ENCODE results near the gene ALG13.
"Not testable (repeated sequence)": the region's sequence is repeated elsewhere in the genome, so short reads cannot be mapped to it uniquely, and the experiment has no call there.

The ALG13 gene

DNA sequence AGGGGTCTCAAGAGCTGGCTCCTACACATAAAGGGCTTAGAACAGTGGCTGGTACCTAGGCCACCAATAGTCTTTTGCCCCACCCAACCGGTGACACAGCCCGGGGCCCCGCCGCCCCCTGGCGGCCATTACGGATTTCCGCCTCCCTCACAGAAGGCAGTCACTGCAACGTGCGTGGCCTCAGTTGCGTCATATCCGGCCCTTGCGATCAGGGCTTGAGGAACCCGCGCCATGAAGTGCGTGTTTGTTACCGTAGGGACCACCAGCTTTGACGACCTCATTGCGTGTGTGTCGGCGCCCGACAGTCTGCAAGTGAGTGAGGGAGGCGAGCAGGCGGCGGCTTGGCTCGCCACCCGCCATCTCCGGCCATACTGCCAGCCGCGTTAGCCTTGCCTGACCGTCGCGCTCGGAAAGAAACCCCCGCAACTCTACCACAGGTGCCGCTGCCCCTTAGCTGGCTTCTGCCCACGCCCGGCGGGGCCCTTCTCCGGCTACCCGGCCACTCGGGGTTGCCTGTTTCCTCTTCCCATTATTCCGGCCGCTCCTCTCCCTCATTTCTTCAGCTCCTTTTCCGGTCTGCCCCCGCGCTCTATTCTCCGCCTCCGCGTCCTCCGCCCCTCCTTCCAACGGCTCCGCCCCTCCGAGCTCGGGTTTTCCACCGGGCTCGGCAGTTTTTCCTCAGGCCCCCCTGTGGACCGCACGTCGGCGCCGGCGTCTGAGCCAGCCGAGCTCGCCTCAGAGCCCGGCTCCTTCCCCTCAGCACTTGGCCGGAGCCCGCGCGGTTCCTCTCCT lies at the start of gene ALG13:
ALG13 (plus strand) TSS at position 183 of the 792 bp plus-strand sequence; CDS start at position 232, 49 bp downstream.
- peak; percentile 90 for DNase-seq

DNA sequence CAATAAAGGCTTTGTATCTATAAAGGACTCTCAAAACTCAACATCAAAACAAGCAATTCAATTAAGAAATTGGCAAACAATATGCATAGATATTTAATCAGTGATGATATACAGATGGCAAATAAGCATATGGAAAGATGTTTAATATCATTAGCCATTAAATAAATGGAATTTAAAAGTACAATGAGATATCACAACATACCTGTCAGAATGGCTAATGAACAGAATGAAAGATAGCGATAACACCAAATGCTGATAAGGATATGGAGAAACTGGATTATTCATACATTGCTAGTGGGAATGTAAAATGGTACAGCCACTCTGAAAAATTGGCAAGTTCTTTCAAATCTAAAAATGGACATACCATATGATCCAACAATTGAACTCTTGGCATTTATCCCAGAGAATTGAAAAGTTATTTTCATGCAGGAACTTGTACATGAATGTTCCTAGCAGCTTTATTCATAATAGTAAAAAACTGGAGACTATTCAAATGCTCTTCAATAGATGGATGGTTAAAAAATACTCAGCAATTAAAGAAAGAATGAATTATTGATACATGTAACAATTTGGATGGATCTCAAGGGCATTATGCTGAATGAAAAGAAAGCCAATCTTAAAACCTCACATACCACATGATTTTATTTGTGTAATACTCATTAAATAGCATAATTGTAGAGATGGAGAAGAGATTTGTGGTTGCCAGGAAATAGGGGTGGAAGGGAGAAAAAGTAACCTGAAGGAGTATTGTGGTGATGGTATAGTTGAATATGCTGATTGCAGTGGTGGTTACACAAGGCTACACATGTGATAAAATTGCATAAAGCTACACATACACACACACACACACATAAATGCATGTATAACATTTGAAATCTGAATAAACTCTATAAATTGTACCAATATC lies 45.9 kb upstream of the ALG13 start:
- DNase-seq: no peak

DNA sequence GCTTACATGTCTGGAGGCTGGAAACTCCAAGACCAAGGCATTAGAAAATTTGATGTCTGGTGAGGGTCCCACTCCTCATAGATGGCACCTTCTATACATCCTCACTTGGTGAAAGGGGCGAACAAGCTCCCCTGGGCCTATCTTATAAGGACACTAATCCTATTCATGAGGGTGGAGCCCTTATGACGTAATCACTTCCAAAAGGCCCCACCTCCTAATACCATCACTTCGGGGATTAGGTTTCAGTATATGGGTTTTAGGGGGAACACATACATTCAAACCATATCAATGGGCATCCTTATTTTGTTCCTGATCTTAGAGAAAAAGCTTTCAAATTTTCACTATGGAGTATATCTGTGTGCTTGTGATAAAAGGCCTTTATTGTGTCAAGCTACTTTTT lies 39.0 kb upstream of the ALG13 start:
- DNase-seq: no peak

DNA sequence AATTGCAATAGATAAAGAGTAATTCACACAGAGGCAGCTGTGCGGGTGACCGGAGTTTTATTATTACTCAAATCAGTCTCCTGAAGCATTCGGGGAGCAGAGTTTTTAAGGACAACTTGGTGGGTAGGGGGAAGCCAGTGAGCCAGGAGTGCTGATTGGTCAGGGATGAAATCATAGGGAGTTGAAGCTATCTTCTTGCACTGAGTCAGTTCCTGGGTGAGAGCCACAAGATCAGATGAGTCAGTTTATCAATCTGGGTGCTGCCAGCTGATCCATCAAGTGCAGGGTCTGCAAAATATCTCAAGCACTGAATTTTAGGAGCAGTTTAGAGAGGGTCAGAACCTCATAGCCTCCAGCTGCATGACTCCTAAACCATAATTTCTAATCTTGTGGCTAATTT lies 35.8 kb upstream of the ALG13 start:
- not testable (repeated sequence) for DNase-seq

DNA sequence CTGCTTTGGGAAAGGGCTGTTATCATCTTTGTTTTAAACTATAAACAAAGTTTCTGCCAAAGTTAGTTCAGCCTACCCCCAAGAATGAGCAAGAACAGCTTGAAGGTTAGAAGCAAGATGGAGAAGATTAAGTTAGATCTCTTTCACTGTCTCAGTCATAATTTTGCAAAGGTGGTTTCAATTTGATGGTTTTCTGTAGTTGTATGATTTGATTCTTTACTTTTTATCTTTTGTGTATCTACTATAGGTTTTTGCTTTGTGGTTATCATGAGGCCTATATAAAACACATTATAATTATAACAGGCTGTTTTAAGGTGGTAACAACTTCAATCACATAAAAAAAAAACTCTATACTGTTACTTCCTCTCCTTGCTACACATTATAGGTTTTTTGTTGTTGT lies 35.4 kb upstream of the ALG13 start:
- no peak for DNase-seq

DNA sequence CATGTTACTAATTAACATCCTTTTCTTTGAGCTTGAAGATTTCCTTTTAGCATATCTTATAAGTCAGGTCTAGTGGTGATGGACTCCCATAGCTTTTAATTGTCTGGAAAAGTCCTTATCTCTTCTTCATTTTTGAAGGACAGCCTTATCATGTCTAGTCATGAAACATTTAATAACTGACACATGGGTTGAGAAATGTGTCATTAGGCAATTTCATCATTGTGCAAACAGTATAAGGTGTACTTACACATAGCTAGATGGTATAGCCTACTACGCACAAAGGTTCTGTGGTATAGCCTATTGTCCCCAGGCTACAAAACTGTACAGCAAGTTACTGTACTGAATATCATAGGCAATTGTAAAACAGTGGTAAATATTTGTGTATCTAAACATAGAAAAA lies 34.5 kb upstream of the ALG13 start:
- no peak for DNase-seq

DNA sequence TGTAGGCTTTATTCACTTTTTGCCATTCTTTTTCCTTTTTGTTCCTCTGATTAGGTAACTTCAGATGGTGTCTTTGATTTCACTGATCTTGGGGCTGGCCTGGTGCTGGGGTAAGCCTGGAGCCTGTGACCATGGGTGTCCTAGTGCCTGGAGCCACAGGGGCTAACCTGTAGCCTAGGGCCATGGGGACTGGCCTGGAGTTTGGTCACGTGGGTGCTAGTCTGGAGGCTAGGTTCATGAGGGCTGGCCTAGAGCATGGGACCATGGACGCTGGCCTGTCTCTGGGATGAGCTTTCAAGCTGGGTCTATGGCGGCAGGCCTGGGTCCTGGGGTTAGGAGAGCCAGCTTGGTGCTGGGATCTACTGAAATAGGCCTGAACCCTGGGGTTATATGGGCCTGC lies 32.2 kb upstream of the ALG13 start:
- DNase-seq: no peak

DNA sequence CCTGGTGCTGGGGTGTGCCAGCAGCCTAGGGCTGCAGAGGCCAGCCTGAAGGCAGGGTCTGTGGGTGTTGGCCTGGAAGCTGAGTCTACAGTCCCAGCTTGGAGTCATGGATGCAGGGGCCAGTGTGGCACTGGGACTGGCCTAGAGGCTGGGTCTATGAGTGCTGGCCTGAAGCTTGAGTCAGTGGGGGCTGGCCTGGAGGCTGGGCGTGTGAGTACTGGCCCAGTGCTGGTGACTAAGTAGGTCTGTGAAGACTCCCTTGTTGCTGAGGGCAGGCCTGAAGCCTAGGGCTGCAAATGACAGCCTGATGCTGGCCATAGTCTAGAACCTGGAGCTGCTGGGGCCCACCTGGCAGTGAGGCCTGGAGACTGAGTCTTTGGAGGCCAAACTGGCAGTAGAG lies 31.3 kb upstream of the ALG13 start:
- no peak for DNase-seq

DNA sequence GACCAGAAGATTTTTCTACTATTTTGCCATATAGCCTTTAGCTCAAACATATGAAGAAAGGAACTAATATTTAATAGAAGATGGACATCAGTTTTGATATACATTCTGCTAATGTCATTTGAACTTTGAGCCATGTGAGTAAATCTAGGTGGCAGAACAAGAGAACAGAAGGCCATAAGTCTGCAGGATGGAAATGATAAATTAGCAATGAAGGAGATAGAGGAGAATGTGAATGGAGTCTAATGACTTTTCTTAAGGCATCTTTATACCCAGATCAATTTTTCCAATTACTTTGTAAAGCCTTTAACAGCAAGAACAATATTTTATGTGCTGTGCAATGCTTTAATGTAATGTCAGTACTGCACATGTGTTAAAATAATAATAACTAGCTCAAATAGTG lies 30.1 kb upstream of the ALG13 start:
- DNase-seq: no peak

DNA sequence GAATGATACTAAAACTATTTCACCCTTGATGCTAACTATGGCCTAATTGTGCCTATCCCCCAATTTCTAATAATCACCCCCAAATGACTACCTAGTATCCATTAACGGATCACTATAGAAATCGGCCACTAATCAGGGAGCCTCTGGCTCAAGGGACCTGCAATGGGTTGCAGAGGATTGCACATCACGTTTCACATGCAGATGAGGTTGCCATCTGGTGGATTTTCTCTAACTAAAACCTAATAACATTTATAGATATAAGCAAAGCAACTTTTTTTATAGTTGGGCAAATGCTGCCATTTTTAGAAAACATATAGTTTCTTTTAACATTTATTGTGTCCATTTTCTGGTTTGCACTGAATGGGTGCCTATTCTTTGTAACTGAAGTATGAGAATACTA lies 28.3 kb upstream of the ALG13 start:
- no peak for DNase-seq

DNA sequence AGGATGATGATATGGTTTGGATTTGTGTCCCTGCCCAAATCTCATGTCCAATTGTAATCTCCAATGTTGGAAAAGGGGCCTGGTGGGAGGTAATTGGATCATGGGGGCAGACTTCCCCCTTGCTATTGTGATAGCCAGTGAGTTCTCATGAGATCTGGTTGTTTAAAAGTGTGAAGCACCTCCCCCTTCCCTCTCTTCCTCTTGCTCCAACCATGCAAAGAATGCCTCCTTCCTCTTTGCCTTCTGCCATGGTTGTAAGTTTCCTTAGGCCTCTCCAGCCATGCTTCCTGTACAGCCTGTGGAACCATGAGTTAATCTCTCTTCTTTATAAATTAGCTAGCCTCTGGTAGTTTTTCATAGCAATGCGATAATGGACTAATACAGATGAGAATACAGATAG lies 19.7 kb upstream of the ALG13 start:
- DNase-seq: no peak

DNA sequence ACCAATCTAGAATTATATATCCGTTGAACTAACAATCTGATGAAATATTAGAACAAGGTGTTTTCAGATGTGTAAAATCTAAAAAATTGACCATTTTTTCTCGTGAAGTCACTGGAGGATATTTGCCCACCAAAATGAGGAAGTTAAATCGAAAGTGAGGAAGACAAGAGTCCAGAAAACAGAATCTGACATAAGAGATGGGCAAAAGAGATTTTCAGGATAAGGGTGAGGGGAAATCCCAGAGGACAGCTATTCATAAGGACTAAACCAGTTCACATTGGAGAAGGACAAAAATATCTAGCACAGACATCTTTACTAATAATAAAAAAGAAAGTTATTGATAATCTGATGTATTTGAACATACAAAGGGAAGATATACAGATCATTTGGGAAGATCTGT lies 18.7 kb upstream of the ALG13 start:
- DNase-seq: no peak

DNA sequence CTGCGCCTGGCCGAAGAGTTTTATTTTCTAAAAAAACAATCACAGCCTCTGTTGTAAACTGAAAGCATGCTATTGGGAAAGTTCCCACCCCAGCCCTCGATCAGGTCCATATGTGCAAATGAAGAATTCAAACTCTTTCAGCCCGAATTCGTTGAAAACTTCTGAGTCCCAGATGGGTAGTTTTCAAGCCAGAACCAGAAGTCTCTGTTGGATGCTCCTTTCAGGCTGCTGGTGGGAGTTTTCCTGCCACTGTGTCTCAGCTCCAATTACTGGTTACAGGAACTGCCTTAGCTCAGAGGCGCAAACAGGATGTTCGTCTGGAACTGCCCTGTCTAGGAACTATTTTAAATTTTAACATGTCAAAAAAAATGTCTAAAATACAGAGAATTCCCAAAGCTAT lies 9.3 kb upstream of the ALG13 start:
- no peak for DNase-seq

DNA sequence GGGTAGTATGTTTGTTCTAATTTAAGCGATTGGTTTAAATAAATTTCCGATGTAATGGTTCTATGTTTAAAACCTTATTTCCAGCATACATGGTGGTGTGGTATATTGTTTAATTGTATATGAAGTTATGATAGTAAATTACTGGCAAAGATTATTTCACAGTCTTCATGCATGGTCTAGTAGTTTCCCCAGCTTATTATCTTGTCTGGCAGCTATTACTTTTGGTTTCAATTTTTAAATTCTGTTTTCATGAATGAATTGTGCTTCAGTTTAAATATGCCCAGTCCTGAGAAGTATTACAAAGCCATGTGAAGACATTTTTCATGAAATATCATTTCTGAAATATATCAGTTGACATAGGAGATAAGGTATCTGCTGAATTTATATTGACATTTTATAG lies 6.3 kb downstream of the ALG13 start:
- no peak for DNase-seq

DNA sequence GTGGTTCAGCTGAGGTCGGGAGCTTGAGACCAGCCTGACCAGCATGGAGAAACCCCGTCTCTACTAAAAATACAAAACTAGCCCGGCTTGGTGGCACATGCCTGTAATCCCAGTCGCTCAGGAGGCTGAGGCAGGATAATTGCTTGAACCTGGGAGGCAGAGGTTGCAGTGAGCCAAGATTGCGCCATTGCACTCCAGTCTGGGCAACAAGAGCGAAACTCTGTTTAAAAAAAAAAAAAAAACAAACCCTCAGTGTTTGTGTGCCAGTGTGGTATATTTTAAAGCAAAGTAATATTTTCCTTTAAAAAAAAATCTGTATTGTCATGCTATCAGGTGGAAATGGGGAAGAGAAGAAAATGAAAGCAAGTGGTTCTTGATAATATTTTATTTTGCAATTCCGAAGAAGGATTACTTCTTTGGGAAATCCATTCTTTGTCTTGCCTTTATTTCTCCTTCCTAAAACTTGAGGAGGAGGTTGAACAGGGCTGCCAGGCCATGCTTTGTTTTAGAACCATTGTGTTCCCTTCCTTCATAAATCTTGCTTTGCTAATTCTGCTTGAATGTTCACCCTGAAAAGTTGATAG lies 14.4 kb downstream of the ALG13 start:
- DNase-seq: no peak

DNA sequence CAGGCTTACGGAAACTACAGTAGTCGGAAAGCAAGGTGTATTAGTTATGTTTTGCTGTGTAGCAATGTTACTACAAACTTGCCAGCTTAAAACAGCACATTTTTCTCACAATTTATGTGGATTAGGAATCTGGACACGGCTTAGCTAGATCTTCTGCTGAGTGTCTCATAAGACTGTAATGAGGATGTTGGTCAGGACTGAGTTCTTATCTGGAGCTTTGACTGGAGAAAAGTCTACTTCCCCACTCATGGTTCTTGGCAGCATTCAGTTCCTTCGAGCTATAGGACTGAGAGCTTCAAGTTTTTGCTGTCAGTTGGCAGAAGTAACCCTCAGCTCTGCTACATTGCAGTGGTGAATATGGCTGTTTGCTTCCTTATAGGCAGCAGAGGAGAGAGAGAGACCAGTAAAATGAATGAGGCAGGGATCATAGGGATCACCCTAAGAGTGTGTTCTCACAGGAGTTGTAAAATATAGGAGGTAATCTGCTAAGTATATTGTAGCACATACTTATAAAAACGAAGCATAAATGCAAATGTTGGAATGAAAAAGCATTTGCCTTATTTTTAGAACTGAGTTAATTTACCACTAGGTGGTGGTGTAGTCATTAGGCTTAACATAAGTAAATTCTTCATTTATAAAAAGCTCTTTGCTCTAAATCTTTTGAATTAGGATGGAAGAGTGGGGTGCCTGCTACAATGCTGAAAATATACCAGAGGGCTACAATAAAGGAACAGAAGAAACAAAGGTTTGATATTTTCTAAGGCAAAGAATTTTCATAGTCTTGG lies 38.6 kb downstream of the ALG13 start:
- no peak for DNase-seq

DNA sequence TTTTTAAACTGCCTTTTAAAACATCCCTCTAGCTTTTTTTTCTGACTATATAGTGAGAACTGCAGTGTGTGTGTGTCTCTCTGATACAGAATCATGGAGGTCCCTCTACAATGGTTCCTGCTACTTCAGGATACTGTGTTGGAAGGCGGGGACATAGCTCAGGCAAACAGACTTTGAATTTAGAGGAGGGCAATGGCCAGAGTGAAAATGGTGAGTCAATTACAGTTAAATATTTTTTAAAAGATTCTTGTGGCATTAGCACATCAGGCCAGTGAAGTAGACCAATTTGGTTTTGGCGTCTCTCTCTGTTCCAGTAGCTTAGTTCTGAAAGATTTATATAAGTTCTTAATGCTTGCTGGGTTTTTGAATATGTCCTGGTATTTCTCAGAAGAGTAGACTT lies 47.1 kb downstream of the ALG13 start:
- DNase-seq: no peak

DNA sequence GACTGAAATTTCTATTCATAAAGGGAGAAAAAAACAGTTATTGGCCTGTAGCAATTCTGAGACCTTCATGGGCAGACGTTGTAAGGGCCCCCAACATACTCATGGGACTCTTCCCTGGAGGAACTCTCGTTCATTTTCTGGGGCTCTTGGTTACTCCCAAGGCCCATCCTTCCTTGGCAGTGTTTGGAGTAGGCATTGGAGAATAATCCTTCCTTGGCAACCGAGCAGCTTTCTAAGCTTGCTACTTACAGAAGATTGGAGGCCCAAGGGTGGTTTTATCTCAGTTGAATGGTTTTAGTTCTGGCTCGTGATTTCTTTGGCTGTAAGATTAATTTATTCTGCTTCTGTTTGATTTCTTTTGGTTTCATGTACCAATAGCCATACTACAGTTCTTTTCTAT lies 50.4 kb downstream of the ALG13 start:
- DNase-seq: no peak

DNA sequence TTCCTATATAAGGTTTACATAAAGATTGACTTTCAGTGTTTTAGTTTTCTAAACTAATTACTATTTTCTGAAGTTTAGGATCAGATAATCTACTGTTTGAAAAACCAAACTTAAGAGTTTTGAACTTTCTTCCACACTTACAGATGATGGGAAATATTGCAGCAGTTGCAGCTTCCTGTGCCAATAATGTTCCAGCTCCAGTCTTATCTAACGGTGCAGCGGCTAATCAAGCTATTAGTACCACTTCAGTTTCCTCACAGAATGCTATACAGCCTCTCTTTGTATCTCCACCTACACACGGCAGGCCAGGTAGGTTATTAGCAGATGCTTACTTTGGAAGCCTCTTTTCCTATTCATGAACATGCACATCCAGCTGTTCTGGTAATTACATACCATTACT lies 55.6 kb downstream of the ALG13 start:
- DNase-seq: no peak

DNA sequence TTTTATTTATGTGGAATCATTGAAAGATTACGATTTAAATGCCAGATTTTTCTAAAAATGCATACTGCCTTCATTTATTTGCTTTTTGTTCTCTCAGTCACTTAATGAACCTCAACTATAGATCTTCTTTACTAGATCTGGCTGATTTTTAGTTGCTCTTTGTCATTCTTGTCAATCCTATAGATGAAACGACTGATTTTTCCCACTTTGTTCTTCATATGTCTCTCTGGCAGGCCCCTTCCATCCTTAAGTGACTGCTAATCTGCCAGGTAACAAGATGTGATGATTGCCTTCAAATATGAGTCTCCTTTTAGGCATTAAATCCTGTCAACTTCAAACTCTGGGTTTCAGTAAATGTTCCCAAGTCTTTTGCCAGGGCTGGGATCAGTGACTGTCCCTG lies 61.0 kb downstream of the ALG13 start:
- DNase-seq: no peak

DNA sequence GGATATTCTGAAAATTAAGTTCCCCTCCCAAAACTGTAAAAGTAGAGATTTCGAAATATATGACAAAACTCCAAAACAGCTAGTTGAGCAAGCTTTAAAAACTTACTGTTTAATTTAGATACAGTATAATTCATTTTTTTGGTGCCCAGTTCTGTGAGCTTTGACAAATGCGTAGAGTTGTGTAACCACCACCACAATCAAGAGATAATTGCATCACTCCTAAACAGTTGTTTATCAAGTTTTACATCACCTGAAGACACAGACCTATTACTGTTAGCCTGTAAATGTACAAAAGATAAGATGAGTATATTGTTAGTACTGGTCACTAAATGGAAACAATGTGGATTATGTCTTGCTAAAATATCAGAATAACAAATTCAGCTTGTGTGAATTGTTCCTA lies 62.3 kb downstream of the ALG13 start:
- DNase-seq: no peak

DNA sequence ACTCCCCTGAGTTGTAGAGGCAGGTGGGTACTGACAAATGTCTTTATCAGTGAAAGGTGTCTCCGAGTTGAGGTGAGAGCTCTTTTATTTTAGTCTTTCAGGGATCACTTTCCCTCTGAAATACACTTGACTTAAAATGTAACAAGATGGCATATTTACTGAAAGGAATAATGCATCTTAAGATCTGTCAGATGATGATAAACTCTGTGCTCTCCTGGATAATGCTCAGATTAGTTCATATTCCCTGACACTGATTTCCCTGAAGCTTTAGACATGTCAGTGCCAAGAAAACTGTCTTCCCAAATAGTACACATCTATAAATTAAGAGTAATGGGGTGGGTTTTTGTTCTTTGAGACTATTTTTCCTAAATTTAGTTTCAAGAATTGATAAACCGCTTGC lies 75.5 kb downstream of the ALG13 start:
- DNase-seq: no peak

DNA sequence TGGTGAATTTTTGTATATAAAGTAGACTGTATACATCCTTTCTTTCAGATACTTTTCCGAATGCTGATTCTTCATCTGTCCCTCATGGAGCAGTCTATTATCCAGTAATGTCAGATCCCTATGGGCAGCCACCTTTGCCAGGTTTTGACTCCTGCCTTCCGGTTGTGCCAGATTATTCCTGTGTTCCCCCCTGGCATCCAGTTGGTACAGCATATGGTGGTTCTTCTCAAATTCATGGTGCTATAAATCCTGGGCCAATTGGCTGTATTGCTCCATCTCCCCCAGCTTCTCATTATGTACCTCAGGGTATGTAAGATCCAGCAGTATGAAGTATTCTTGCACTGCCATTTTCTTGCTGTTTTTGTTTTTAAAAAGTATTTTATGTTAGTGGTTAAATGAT lies 78.7 kb downstream of the ALG13 start:
- DNase-seq: no peak

All from NCI-H2081 treated with DMSO at 0.1 percent for 48 hours (cell line).